Activated effector memory CD4-positive, alpha-beta T cell treated with anti-CD3 and anti-CD28 coated beads, Interleukin-2, amount 50 U/mL, for 16 hours (primary cell): ENCODE data around the gene IGSF11.
"Not testable (repeated sequence)": the region's sequence is repeated elsewhere in the genome, so short reads cannot be mapped to it uniquely, and the experiment has no call there.

Experiments
- DNase-seq: peaks from one replicate; pipeline ENCODE4 v3.0.0-alpha.2; 2020

The IGSF11 gene, protein sequence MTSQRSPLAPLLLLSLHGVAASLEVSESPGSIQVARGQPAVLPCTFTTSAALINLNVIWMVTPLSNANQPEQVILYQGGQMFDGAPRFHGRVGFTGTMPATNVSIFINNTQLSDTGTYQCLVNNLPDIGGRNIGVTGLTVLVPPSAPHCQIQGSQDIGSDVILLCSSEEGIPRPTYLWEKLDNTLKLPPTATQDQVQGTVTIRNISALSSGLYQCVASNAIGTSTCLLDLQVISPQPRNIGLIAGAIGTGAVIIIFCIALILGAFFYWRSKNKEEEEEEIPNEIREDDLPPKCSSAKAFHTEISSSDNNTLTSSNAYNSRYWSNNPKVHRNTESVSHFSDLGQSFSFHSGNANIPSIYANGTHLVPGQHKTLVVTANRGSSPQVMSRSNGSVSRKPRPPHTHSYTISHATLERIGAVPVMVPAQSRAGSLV

GRCh38 chr3:119034256-119035013 is at the start of gene IGSF11:
Gene IGSF11 (minus strand): TSS chr3:119034846. CDS start chr3:119034582, 264 bp downstream.
- peak; percentile 86 for DNase-seq

DNA sequence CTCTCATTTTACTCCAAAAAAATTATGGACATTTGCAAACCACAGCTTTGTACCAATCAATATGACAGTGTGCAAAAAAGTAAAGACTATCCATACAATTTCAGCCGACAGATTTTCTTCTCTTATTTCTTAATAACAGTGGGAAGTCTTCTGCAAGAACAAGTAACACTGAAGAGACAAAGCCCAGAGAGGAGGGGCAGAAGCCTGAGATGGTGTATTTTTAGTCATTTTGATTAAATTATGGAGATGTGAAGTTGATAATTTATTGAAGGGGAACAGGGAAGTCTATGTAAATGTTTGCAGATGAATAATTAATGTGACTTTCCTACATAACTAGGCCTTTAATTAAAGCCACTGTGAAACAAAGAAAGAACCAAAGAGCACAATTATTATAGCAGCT is 45.7 kb upstream of the IGSF11 start:
- DNase-seq: no peak

DNA sequence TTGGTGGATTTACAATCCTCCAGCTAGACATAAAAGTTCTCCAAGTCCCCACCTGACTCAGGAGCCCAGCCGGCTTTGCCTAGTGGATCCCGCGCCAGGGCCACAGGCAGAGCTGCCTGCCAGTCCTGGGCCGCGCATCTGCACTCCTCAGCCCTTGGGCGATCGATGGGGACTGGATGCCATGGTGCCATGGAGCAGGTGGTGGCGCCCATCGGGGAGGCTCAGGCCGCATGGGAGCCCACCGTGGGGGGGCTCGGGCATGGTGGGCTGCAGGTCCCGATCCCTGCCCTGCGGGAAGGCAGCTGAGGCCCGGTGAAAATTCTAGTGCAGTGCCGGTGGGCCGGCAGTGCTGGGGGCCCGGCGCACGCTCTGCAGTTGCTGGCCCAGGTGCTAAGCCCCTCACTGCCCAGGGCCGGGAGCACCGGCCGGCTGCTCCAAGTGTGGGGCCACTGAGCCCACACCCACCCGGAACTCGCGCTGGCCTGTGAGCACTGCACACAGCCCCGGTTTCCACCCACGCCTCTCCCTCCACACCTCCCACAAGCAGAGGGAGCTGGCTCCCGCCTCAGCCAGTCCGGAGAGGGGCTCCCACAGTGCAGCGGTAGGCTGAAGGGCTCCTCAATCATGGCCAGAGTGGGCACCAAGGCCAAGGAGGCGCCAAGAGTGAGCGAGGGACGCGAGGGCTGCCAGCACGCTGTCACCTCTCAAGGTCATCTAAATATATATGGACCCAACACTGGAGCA is 38.8 kb upstream of the IGSF11 start:
- DNase-seq: no peak

- DNase-seq: not testable (repeated sequence)
Observed at GRCh38 chr3:119072451-119072850, 37.8 kb upstream of the IGSF11 start.

DNA sequence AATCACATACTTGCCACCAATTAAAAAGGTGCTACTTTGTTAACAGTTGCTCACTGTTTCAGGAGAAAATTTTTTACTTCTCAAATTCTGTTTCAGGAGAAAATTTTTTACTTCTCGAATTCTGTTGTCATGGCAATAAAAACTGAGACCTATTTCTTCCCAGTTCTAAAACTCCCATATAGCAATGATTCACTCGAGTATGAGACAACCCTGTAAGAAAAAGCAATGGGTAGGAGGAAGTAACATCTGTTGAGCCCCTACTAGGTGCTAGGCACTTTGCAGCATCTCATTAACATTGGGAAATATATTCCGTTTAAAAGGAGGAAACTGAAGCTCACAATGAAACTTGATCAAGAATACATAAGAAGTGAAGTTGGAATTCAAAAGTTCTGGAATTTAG is 35.1 kb upstream of the IGSF11 start:
- no peak for DNase-seq

GRCh38 chr3:119063471-119063870 is 28.8 kb upstream of the IGSF11 start:
- DNase-seq: no peak

- no peak for DNase-seq
Observed at GRCh38 chr3:119062892-119063291, 28.2 kb upstream of the IGSF11 start.

GRCh38 chr3:119044593-119044992 is 9.9 kb upstream of the IGSF11 start:
- no peak for DNase-seq

- DNase-seq: no peak
Observed at GRCh38 chr3:119042162-119042561, 7.5 kb upstream of the IGSF11 start.

DNA sequence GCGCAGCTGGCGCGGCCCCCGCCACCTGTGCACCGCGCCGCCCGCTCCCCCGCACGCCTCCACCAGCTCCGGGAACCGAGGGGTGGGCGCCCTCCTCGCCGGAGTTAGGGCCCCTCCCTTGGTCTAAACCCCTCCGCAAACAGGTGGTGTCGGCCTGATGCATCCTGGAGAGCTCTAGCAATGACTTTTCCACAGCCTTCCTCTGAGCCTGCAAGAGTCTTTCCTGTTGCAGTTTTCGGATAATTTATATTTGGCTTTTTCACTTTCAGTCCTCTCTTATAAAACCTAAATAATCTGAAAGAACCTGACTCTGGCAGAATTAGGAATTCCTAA is 334 bp upstream of the IGSF11 start:
- no peak for DNase-seq

GRCh38 chr3:119033393-119034255 is 1.0 kb downstream of the IGSF11 start:
- DNase-seq: no peak

- DNase-seq: no peak
Observed at GRCh38 chr3:119025171-119025795, 9.4 kb downstream of the IGSF11 start.

DNA sequence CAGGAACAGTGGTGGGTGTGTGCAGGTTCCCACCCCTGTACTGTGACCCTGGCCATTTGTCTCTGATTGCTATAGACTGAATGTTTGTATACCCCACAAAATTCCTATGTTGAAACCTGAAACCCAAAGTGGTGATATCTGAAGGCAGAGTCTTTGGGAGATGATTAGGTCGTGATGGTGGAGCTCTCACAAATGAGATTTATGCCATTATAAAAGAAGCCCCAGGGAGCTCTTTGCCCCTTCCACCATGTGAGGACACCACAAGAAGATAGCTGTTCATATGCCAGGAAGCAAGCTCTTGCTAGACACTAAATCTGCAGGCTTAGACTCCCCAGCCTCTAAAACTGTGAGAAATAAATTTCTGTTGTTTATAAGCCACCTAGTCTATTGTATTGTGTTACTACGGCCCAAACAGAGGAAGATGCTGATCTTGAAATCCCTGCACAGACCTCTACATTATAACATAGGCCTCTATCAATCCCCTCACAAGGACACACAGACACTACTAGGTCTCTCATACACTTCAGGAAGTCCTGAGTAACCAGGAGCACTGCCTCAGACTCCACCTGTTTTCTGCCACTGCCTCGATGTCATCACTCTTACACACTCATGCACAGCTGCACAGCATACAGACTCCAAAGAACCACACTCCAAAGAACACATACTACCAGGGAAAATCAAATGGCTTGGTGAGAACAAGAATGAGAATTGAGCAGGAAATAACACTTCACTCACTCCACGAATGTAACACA is 14.7 kb downstream of the IGSF11 start:
- DNase-seq: no peak

- no peak for DNase-seq
Observed at GRCh38 chr3:119018690-119019463, 15.8 kb downstream of the IGSF11 start.

DNA sequence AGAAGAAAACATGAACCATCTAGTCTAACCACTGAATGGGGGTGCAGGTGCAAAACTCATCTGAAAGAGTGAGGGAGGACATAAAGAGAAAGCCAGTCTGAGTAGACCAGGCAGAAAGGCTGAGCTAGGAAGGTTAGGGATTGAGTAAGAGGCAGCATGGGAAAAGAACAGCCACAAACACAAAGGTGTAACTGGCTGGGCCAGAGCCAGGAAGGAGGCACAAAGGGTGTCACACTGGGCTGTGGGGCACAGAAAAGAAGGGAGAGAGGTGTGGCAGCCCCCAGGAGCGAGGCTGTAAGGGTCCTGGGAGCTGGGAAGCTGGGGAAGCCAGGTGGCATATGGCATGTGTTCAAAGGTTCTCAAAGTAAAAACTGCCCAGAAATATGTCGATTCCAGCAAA is 18.7 kb downstream of the IGSF11 start:
- DNase-seq: no peak

DNA sequence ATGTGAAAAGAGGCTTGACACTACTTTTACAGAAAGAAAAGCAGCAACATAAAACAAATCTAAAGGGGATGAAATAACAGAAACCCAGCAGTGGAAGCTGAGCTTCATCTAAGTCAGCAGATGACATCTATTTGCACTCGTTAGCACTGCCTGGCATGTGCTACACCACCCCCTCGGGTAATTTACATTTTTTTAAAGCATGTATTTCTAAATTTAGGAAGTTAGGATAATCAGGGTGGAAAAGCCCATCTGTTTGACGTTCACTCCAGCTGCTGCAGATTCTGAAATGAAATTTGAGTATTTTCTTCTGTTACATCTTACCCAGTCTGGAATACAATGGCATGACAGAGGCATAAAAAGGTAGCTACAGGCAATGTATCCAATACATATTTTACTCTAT is 20.7 kb downstream of the IGSF11 start:
- DNase-seq: no peak

GRCh38 chr3:119011528-119011927 is 23.1 kb downstream of the IGSF11 start:
- DNase-seq: no peak

DNA sequence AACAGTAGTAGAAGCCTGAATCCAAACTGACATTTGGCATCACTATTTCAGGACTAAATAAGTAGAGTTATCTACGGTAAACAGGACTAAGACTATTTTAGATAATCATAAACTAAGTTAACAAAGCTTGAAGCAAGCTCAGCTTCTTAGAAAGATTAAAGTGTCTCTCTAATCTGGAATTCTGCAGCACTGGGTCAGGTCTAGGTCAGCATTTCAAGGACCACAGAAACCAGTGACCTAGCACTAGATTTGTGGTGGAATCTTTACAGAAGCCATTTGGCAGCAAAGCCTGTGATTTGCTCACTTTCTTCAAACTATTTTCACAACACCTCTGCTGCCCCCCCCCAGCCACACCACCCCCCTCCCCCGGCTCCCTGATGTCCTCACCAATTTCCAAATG is 37.5 kb downstream of the IGSF11 start:
- DNase-seq: no peak

GRCh38 chr3:118991775-118992174 is 42.9 kb downstream of the IGSF11 start:
- DNase-seq: no peak

- no peak for DNase-seq
Observed at GRCh38 chr3:118990823-118991560, 43.7 kb downstream of the IGSF11 start.
